ENCODE results near the gene INO80D.
"Not testable (repeated sequence)": the region's sequence is repeated elsewhere in the genome, so short reads cannot be mapped to it uniquely, and the experiment has no call there.

INO80D gene

DNA sequence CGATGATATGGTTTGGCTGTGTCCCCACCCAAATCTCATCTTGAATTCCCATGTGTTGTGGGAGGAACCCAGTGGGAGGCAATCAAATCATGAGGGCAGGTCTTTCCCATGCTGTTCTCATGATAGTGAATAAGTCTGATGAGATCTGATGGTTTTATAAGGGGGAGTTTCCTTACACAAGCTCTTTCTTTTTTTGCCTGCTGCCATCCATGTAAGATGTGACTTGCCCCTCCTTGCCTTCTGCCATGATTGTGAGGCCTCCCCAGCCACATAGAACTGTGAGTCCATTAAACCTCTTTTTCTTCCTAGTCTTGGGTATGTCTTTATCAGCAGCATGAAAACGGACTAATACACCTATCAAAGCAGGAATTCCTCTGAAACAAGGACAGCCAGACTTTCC lies 107.2 kb downstream of the INO80D start:
- DNase-seq (ENCODE audit: low read depth in 2 of 2, low spot score in 1 of 2) = not testable (repeated sequence)

DNA sequence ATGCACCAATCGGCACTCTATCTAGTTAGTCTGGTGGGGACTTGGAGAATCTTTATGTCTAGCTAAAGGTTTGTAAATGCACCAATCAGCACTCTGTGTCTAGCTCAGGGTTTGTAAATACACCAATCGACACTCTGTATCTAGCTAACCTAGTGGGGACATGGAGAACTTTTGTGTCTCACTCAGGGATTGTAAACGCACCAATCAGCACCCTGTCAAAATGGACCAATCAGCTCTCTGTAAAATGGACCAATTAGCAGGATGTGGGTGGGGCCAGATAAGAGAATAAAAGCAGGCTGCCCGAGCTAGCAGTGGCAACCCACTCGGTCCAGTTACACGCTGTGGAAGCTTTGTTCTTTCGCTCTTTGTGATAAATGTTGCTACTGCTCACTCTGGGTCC lies 108.3 kb downstream of the INO80D start:
- DNase-seq (ENCODE audit: low read depth in 2 of 2, low spot score in 1 of 2) = not testable (repeated sequence)

DNA sequence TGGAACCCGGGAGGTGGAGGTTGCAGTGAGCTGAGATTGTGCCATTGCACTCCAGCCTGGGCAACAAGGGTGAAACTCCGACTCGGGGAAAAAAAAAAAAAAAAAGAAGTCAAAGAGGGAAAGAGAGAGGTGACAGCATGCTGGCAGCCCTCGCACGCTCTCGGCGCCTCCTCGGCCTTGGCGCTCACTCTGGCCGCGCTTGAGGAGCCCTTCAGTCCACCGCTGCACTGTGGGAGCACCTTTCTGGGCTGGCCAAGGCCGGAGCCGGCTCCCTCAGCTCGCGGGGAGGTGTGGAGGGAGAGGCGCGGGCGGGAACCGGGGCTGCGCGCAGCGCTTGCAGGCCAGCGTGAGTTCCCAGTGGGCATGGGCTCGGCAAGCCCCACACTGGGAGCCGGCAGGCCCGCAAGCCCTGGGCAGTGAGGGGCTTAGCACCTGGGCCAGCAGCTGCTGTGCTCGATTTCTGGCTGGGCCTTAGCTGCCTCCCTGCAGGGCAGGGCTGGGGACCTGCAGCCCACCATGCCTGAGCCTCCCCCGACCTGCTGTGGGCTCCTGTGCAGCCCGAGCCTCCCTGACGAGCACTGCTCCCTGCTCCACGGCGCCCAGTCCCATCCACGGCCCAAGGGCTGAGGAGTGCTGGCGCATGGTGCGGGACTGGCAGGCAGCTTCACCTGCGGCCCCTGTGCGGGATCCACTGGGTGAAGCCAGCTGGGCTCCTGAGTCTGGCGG lies 108.9 kb downstream of the INO80D start:
- DNase-seq (ENCODE audit: low read depth in 2 of 2, low spot score in 1 of 2) = not testable (repeated sequence)

DNA sequence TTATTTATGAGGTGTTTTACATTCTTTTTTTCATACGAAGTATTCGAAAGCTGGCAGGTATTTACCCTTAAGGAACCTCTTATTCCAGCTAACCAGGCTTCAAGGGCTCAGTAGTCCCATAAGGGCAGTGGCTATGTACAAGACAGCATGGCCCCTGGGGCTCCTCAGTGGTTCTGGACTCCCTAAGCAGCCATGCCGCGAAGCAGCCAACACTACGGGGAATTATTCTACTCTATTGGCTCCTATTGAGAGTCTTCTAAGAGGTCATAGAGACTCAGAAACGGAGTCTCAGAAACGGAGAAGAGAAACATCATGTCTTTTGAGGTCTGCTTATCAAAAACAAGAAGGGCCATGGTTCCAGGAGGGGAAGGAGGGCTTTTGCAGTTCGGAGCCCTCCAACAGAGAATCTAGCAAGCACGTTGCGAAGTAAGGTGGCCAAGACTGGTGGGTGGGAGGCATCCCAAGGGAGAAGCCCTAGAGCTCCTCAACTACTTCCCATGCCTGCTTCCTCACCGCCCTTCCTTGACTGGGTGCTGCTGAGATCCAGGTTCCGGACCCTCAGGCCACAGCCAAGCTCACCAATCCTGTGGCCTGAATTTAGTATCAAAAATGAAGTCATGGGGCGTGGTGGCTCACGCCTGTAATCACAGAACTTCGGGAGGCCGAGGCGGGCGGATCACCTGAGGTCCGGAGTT lies 109.7 kb downstream of the INO80D start:
- no peak for DNase-seq (ENCODE audit: low read depth in 2 of 2, low spot score in 1 of 2)

DNA sequence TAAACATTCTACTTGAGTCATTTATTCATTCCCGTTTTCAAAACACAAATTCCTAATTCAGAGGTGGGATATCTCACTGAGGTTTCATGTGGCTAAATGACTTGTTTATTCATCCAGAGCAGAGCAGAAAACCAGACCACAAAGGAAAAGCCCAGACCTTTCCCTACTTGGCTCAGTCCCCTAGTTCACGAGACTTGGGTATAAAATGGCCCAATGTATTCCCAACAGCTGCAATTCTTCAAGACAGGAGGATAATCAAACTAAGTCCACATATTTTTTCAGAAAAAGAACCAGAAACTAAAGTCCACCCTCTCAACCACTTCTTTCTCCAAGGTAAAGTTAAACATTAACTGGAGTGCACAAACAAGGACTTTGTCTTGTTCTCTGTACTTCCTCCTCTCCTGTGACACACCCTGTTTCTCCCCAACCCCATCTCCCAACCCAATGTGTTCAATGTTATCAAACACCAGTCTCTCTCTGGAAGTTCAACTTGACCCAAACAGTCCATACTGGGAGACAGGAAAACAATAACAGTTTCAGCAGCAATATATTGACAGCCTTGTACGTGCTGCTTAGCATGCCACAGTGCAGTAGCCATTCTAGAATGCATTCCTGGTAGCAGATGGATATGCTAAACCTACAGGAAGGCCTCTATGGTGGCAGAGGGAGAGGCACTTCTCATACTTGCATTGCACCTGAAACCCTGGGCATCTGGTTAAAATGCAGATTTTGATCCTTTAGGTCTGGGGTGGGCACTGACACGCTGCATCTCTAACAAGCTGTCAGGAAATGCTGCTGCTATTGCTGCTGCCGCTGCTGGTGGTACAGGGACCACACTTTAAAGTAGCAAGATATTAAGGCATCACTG lies 110.7 kb downstream of the INO80D start:
- no peak for DNase-seq (ENCODE audit: low read depth in 2 of 2, low spot score in 1 of 2)

DNA sequence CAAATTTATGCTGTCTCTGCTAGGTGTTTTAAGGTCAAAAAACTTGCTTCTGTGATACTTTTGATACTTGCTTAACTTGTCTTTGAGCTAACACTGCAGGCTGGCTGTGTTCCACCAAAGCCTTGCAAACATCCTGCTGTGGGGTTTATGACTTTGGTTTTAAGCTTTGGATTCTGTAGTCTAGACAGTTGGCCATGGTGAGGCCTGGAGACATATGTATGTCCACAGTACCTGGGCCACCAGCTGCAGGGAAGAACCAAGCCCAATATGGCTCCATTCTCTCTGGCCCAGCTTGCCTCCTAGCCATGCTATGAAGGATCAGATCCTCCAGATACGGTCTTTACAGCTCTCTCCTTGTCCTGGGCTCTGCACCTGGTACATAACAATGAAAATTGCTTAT lies 113.9 kb downstream of the INO80D start:
- DNase-seq (ENCODE audit: low read depth in 2 of 2, low spot score in 1 of 2) = no peak

DNA sequence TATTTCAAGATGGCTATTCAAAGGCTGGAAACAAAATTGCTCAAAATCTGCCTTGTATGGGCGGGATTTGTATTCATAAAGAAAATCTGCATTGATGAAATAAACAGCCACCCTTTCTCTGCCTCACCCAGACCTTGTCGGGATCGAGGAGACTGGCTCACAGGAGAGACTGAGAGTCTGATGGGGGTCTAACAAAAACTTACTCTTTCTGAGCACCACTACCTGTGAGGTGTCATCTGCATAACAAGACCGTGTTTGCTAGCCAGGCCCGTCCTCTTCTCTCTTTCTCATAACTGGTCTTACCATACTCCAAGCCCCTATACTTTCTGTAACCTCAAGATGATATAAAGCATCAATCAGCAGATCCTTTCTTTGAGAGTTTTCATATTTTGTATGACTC lies 115.6 kb downstream of the INO80D start:
- no peak for DNase-seq (ENCODE audit: low read depth in 2 of 2, low spot score in 1 of 2)

DNA sequence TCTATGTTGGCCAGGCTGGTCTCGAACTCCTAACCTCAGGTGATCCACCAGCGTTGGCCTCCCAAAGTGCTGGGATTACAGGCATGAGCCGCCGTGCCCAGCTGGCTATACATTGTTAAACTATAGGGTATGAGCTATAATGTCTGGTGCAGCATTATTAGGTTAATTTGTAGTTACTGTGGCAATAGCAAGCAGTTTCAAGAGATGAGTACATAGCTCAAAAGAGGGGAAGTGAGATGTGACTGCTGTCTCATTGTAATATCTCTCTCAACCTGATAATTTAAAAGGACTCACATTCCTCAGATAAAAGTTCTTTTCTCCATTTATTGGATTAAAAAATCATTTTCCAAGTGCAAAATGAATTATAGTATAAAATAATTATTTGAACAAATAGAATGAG lies 116.4 kb downstream of the INO80D start:
- DNase-seq (ENCODE audit: low read depth in 2 of 2, low spot score in 1 of 2) = no peak

DNA sequence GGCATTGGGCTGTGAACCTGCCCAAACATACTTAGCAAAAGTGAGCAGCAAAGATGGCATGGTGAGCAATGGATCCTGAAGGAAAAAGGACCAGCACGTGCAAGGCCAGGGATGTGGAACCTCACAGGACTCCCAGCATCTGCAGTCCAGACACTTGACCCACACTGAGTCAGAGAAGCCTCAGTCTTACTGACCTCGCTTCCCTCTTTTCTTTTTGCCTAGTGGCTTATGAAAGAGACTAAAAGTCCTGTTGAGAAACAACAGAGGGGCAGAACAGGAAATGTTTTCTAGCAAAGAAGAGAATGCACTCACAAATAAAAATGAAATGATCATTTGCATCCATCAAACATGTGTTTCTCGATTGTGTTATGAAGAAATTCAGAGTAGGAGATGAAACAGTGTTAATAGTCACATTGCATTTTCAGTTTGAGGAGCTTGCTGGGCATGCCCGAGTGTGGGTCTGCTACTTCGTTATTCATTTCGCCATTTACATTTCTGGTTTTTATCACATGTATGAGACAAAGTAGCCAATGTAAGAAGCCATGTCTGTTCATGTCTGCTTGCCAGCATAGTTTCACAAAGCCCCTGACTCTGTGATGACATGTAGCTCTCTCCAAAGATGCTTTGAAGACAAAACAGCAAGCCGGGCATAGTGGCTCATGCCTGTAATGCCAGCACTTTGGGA lies 118.4 kb downstream of the INO80D start:
- no peak for DNase-seq (ENCODE audit: low read depth in 2 of 2, low spot score in 1 of 2)

DNA sequence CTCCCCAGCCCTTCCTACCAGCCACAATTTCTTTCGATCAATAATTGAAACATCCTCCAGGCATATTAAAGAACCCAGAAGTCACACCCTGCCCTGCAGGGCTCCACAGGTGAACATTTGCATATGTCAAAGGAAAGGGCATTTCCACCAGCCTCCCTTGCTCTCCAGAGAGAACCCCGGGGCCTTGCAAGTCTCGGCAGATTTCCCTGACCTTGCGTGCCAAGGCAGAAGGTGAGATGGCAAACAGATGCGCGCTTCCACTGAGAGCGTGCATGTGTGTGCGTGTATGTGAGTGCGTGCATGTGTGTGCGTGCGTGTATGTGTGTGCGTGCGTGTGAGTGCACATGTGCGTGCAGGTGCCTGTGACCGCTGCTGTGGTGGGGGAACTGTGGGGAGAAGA lies 120.3 kb downstream of the INO80D start:
- DNase-seq (ENCODE audit: low read depth in 2 of 2, low spot score in 1 of 2) = no peak

DNA sequence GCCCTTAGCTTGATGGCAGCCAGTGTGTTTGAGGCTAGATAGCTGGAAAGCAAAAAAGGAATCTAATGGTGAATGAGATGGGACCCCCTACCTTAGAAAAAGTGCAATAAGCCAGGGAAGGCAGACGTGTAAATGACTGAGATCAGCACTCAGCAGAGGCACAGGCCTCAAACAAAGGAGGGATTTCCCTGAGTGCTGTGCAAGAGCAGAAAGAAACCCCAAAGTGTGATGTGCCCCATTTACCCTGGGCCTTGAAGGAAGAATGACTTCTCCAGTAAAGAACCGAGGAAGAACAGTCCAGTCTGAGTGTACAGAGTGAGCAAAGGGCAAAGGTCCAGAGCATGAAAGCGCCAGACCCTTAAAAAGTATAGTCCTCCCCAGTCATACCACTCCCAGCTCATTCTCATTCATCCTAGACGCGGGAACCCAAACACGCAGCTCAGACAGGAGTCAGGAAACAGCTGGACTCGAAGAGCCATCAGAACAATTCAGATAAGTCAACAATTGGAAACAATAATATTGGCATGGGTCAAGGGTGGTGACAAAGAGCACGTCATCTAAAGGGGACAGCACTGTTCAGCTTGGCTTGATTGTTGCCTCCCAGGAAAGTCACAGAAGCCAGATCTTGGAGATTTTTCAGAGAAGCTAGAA lies 121.7 kb downstream of the INO80D start:
- no peak for DNase-seq (ENCODE audit: low read depth in 2 of 2, low spot score in 1 of 2)

DNA sequence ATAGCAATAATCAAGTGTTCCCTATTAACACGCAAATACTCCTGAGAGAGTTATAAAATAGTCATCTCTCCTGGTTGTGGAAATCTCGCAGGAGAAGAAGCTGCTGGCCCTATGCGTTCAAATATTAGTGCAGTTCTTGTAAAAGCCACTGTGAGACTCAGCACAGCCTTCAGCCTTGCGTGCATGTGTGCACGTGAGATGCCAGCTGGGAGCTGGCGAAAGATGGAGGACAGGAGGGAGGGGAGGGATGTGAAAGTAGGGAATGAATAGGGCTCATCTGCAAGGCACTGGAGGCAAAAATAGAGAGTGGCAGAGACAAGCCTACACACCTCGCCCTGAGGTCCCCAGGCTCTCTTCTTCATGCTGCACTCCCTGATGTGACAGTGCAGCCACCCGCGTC lies 126.5 kb downstream of the INO80D start:
- no peak for DNase-seq (ENCODE audit: low read depth in 2 of 2, low spot score in 1 of 2)

DNA sequence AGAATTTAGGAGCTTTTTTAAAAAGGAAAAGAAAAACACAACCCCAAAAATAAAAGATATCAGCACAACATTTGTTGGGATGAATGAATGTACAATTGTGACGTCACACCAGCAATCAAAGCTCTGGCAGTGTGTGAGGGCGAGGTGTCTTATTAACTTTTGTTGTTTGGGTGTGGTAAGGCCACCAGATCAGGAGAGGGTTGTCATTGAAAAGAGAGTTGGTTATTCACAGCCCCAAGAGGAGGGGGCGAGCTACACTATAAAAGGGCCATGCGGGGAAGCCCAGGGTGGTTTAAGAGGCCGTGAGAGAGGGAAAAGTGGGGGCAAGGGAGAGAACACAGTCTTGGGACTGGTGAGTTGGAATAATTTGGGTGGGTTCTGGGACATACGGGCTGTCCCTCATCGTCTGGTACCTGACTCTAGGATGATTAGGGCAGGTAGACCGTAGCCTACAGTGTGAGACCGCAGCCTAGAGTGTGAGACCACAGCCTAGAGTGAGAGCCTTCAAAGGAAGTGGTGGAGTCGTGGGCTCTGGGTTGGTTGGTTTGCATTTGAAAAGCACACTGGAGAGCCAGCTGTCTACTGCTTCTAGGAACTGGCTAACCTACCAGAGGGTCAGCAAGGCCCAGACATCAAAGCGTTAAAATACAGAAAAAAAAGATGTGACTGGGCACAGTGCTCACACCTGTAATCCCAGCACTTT lies 128.4 kb downstream of the INO80D start:
- DNase-seq (ENCODE audit: low read depth in 2 of 2, low spot score in 1 of 2) = no peak

DNA sequence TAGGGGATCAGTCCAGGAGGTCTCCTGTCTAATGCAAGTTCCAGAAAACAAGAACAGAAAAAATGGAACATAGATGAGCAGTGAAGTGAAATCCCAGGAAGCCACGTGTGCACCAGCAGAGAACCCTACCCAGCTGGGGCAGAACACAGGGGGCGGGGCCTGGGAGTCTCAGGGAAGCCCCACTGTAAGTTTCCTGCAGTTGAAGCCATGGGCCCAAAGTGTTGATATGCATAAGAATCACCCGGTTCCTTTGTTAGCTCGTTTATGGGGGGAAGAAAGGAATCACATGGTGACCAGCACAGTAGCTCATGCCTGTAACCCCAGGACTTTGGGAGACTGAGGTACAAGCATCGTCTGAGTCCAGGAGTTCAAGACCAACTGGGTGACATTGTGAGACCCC lies 131.3 kb downstream of the INO80D start:
- no peak for DNase-seq (ENCODE audit: low read depth in 2 of 2, low spot score in 1 of 2)

DNA sequence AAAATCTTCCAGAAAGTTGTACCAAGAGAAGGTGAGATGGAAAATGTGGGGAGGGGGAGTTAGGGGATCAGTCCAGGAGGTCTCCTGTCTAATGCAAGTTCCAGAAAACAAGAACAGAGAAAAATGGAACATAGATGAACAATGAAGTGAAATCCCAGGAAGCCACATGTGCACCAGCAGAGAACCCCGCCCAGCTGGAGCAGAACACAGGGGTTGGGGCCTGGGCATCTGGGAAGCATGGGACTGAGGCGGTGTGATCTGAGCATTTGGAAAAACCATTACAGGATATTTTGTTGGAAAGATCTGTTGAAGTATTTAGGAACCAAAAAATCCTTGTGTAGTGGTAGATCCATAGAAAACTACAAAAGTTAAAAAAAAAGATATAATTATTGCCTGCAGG lies 133.7 kb downstream of the INO80D start:
- DNase-seq (ENCODE audit: low read depth in 2 of 2, low spot score in 1 of 2) = no peak

DNA sequence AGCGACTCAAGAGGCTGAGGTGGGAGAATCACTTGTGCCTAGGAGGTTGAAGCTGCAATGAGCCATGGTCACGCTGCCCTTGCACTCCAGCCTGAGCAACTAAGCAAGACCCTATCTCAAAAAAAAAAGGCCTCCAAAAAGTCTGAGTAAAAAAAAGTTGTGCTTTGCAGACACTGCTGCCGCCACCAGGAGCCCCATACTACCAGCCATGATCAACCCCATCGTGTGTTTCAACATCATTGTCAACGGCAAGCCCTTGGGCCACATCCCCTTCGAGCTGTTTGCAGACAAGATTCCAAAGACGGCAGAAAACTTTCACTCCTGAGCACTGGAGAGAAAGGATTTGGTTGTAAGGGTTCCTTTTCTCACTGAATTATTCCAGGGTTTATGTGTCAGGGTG lies 137.1 kb downstream of the INO80D start:
- DNase-seq (ENCODE audit: low read depth in 2 of 2, low spot score in 1 of 2) = no peak

DNA sequence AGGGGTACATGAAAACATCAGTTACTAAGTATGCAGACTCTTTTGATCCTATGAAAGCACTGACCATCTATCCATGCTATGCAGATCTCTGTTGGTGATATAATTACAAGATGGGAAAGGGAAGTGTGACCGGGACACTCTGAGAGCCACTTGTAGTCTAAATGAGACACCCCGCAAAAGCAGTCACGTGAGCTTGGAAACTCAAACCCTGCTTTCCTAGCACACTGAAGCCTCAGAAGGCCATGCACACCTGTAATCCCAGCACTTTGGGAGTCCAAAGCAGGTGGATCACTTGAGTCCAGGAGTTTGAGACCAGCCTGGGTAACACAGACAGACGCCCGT lies 137.5 kb downstream of the INO80D start:
- no peak for DNase-seq (ENCODE audit: low read depth in 2 of 2, low spot score in 1 of 2)

DNA sequence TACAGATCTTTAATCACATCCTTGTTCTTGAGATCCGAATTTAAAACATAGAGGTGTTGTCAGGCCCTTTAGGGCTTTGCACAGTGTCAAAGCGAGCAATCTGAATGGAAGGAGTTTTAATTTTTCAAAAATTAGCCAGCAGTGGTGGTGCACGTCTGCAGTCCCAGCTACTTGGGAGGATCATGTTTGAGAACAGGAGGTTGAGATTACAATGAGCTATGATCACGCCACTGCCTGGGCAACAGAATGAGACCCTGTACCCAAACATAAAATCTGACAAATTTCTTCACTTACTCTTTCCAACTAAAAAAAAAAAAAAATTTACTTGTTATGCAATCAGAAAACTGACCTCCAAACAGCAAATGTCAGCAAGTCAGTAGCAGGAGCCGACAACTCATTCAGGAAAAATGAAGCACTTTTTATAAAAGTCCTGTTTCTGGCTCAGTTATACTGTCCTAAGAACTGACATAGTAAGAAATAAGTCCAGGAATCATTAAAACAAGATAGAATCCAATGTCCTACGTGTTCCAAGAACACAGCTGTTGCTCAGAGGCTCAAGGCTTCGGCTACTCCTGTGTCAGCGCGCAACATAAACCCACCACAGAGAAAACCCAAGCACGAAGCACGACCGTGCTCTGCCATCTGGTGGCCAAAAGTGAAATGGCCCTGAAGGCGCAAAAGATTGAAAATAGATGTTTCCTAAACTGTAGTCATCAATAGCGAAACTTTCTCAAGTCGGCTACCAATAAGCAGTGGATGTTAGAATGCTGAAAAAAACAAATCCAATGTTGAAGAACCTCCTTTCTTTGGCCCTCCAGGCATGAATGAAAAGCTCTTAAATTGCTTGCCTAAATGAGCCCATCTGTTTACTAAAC lies 138.1 kb downstream of the INO80D start:
- DNase-seq (ENCODE audit: low read depth in 2 of 2, low spot score in 1 of 2) = peak in 1 of 2 donors; percentile 35

DNA sequence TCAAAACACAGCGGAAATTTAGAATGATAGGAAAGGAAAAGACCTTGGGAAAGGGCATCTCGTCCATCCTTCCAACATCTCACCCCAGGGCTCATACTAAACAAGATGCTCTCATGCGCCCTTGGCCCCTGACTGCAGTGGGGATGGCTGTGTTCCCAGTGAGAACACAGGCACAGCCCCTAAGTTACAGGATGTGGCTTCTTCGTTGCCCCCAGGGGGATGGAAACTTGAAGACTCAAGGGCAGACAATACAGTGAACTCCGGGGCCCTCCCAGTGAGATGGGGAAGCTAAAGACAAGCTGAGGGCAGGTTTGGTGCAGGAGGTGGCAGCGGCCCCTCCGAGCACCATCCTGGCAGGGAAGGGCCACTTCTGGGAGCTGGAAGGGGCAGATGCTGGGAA lies 139.7 kb downstream of the INO80D start:
- no peak for DNase-seq (ENCODE audit: low read depth in 2 of 2, low spot score in 1 of 2)

Measured in stimulated activated CD8-positive, alpha-beta memory T cell treated with anti-CD3 and anti-CD28 coated beads, Interleukin-4, amount 100 ng/mL, for 4 hours (primary cell).